CD4-positive, alpha-beta memory T cell (primary cell): Measurements from ENCODE around the gene MRPS9. TPM values are rescaled to one million over a fixed set of nuclear protein-coding genes. Genes with fewer than 3 reads are reported as not detected.

Experiments used
- CTCF ChIA-PET: fragments of 350-600 bp; sonication (Branson Sonifier 250); formaldehyde crosslinking; loops from one replicate; lab custom pipeline; 2021; ENCODE audit warnings: inconsistent platforms; ENCODE audit not compliant: partially characterized antibody; lab: Charles Lee
- POLR2A ChIA-PET: fragments of 350-600 bp; sonication (Branson Sonifier 250); formaldehyde crosslinking; loops from one replicate; lab custom pipeline; 2021; ENCODE audit not compliant: partially characterized antibody; lab: Charles Lee
- DNase-seq, 5 donors: peaks; one replicate each; pipeline versions ENCODE4 v3.0.0 to v3.0.0-alpha.2; 2020 to 2022; ENCODE audit warnings: mixed read lengths in 1 of 5
- H3K27ac ChIP-seq: one replicate; pipeline ENCODE4 v1.7.0; 2013; ENCODE audit warnings: low read depth, low read length
- H3K27me3 ChIP-seq: 2 replicates; pipeline ENCODE4 v1.7.0; 2013; ENCODE audit warnings: mild to moderate bottlenecking, low read length, moderate library complexity; ENCODE audit not compliant: insufficient read depth
- H3K36me3 ChIP-seq: 2 replicates; pipeline ENCODE4 v1.7.0; 2013; ENCODE audit warnings: mild to moderate bottlenecking, low read length, moderate library complexity; ENCODE audit not compliant: insufficient read depth
- H3K4me1 ChIP-seq: 2 replicates; pipeline ENCODE4 v1.7.0; 2013; ENCODE audit warnings: mild to moderate bottlenecking, low read length, moderate library complexity; ENCODE audit not compliant: insufficient read depth
- H3K4me3 ChIP-seq, 2 donors: one replicate each; pipeline ENCODE4 v1.7.0; 2013; ENCODE audit warnings: low read length in 2 of 2, mild to moderate bottlenecking in 1 of 2
- H3K9me3 ChIP-seq, 2 donors: one replicate each; pipeline ENCODE4 v1.7.0; 2013; ENCODE audit warnings: low read length in 2 of 2, control low read depth in 1 of 2; ENCODE audit not compliant: control insufficient read depth in 1 of 2
- H3K27ac Mint-ChIP-seq, 7 donors: one replicate each; pipeline ENCODE4 v1.8.0; 2020 to 2021; ENCODE audit warnings: mixed read lengths in 7 of 7, mild to moderate bottlenecking in 6 of 7, inconsistent platforms in 3 of 7, moderate library complexity in 3 of 7
- H3K27me3 Mint-ChIP-seq, 2 donors: one replicate each; pipeline ENCODE4 v1.8.0; 2020 to 2021; ENCODE audit warnings: mixed read lengths in 2 of 2
- H3K36me3 Mint-ChIP-seq, 2 donors: one replicate each; pipeline ENCODE4 v1.8.0; 2020 to 2021; ENCODE audit warnings: mixed read lengths in 2 of 2, inconsistent platforms in 1 of 2, mild to moderate bottlenecking in 1 of 2
- H3K4me1 Mint-ChIP-seq, 4 donors: one replicate each; pipeline ENCODE4 v1.8.0; 2020 to 2021; ENCODE audit warnings: mixed read lengths in 4 of 4, mild to moderate bottlenecking in 1 of 4
- H3K4me3 Mint-ChIP-seq, 8 donors: one replicate each; pipeline ENCODE4 v1.8.0; 2020 to 2021; ENCODE audit warnings: mixed read lengths in 8 of 8, mild to moderate bottlenecking in 7 of 8, moderate library complexity in 6 of 8, inconsistent platforms in 3 of 8
- H3K9me3 Mint-ChIP-seq, 8 donors: one replicate each; pipeline ENCODE4 v1.8.0; 2020 to 2021; ENCODE audit warnings: mixed read lengths in 8 of 8, mild to moderate bottlenecking in 5 of 8, inconsistent platforms in 3 of 8, moderate library complexity in 1 of 8
- intact Hi-C: fragments of 100-400 bp; cut with micrococcal nuclease; formaldehyde crosslinking; loops from one replicate; pipeline ENCODE4 v1.15.1; 2023
- polyA plus RNA-seq, 2 donors: library from polyadenylated mRNA; unstranded; fragments of 300-500 nt; fragmentation: Illumina TruSeq; gene quantifications; one replicate each; pipeline ENCODE4 v1.2.3, GENCODE V29; 2021
- total RNA-seq, 2 experiments: library from RNA; stranded (reverse); gene quantifications; one replicate each; pipeline ENCODE4 v1.2.3, GENCODE V29; 2021

Gene MRPS9
- total and polyA plus RNA-seq, 4 experiments from 2014 or later, result 20.1 to 31.0 (median 21.4) TPM

GRCh38 chr2:105076121-105076520 lies 38.3 kb downstream of the MRPS9 start:
- H3K4me1 Mint-ChIP-seq, result no peaks in the 10 kb centered on the region
- Histone ChIP-seq H3K27ac (no peak overlapping the region), H3K27me3 (no peaks in the 10 kb centered on the region), H3K4me1 (no peaks in the 10 kb centered on the region), H3K36me3 (no peaks in the 10 kb centered on the region), H3K4me3 (no peak overlapping the region), H3K9me3 (no peaks in the 10 kb centered on the region)
- no peak for DNase-seq
- CTCF ChIA-PET, result no interaction called here
- POLR2A ChIA-PET, result no interaction called here
- peaks cover 38 to 40% of the 10 kb centered on the region in 2 donors for H3K36me3 Mint-ChIP-seq
- no peak overlapping the region for H3K27ac Mint-ChIP-seq
- intact Hi-C loops, result no loop called here
- H3K27me3 Mint-ChIP-seq, result no peaks in the 10 kb centered on the region
- H3K4me3 Mint-ChIP-seq, result no peak overlapping the region
- no peaks in the 10 kb centered on the region for H3K9me3 Mint-ChIP-seq

GRCh38 chr2:105078906-105079495 lies 41.1 kb downstream of the MRPS9 start:
- peaks cover 8% of the 10 kb centered on the region for H3K36me3 ChIP-seq
- no peak for DNase-seq
- no peaks in the 10 kb centered on the region for H3K27me3 Mint-ChIP-seq
- H3K27ac ChIP-seq, result no peak overlapping the region
- CTCF ChIA-PET, result no interaction called here
- peaks cover 0 to 2% (median 0%) of the 10 kb centered on the region in 4 donors for H3K4me1 Mint-ChIP-seq
- H3K4me1 ChIP-seq, result no peaks in the 10 kb centered on the region
- peak overlapping the region in 1 of 7 donors; percentile 48 for H3K27ac Mint-ChIP-seq
- peaks cover 41 to 47% of the 10 kb centered on the region in 2 donors for H3K36me3 Mint-ChIP-seq
- intact Hi-C loops, result no loop called here
- no peaks in the 10 kb centered on the region for H3K9me3 Mint-ChIP-seq
- POLR2A ChIA-PET, result no interaction called here
- H3K9me3 ChIP-seq, result no peaks in the 10 kb centered on the region
- H3K4me3 ChIP-seq, result no peak overlapping the region
- no peaks in the 10 kb centered on the region for H3K27me3 ChIP-seq
- H3K4me3 Mint-ChIP-seq, result no peak overlapping the region

- CTCF ChIA-PET, result no interaction called here
- no peaks in the 10 kb centered on the region for H3K9me3 ChIP-seq
- no peak overlapping the region for H3K27ac Mint-ChIP-seq
- DNase-seq, result no peak
- no peak overlapping the region for H3K27ac ChIP-seq
- peaks cover 0 to 2% (median 0%) of the 10 kb centered on the region in 4 donors for H3K4me1 Mint-ChIP-seq
- H3K4me1 ChIP-seq, result no peaks in the 10 kb centered on the region
- H3K4me3 Mint-ChIP-seq, result no peak overlapping the region
- POLR2A ChIA-PET, result no interaction called here
- no peaks in the 10 kb centered on the region for H3K27me3 Mint-ChIP-seq
- H3K4me3 ChIP-seq, result no peak overlapping the region
- peaks cover 32 to 40% of the 10 kb centered on the region in 2 donors for H3K36me3 Mint-ChIP-seq
- peaks cover 8% of the 10 kb centered on the region for H3K36me3 ChIP-seq
- no peaks in the 10 kb centered on the region for H3K27me3 ChIP-seq
- H3K9me3 Mint-ChIP-seq, result no peaks in the 10 kb centered on the region
- intact Hi-C loops, result no loop called here
These were observed 42.6 kb downstream of the MRPS9 start for GRCh38 chr2:105080461-105080860.

GRCh38 chr2:105081006-105081601 lies 43.2 kb downstream of the MRPS9 start:
- Histone ChIP-seq H3K4me3 (no peak overlapping the region), H3K27me3 (no peaks in the 10 kb centered on the region), H3K4me1 (no peaks in the 10 kb centered on the region), H3K27ac (no peak overlapping the region), H3K9me3 (no peaks in the 10 kb centered on the region), H3K36me3 (peaks cover 8% of the 10 kb centered on the region)
- Mint-ChIP-seq H3K9me3 (no peaks in the 10 kb centered on the region), H3K27me3 (no peaks in the 10 kb centered on the region), H3K36me3 (peaks cover 32 to 36% of the 10 kb centered on the region in 2 donors), H3K4me1 (peaks cover 0 to 2% (median 0%) of the 10 kb centered on the region in 4 donors), H3K4me3 (no peak overlapping the region), H3K27ac (no peak overlapping the region)
- CTCF ChIA-PET, result no interaction called here
- DNase-seq, result no peak
- intact Hi-C loops, result no loop called here
- POLR2A ChIA-PET, result no interaction called here

- intact Hi-C loops, result no loop called here
- no peak overlapping the region for H3K4me3 Mint-ChIP-seq
- POLR2A ChIA-PET, result no interaction called here
- no peaks in the 10 kb centered on the region for H3K27me3 Mint-ChIP-seq
- H3K36me3 ChIP-seq, result peaks cover 8% of the 10 kb centered on the region
- H3K27ac ChIP-seq, result no peak overlapping the region
- peaks cover 29 to 31% of the 10 kb centered on the region in 2 donors for H3K36me3 Mint-ChIP-seq
- CTCF ChIA-PET, result no interaction called here
- no peaks in the 10 kb centered on the region for H3K9me3 ChIP-seq
- H3K4me1 Mint-ChIP-seq, result peaks cover 0 to 8% (median 2%) of the 10 kb centered on the region in 4 donors
- no peaks in the 10 kb centered on the region for H3K27me3 ChIP-seq
- H3K4me3 ChIP-seq, result no peak overlapping the region
- no peak for DNase-seq
- no peaks in the 10 kb centered on the region for H3K9me3 Mint-ChIP-seq
- peak overlapping the region in 1 of 7 donors; percentile 47 for H3K27ac Mint-ChIP-seq
- H3K4me1 ChIP-seq, result no peaks in the 10 kb centered on the region
These were observed 44.2 kb downstream of the MRPS9 start for GRCh38 chr2:105082107-105082506.

- CTCF ChIA-PET, result no interaction called here
- H3K27ac Mint-ChIP-seq, result no peak overlapping the region
These were observed 47.7 kb downstream of the MRPS9 start for GRCh38 chr2:105085525-105085924.

GRCh38 chr2:105087273-105087672 lies 49.4 kb downstream of the MRPS9 start:
- DNase-seq, result no peak
- no peaks in the 10 kb centered on the region for H3K27me3 Mint-ChIP-seq
- Histone ChIP-seq H3K36me3 (peaks cover 2% of the 10 kb centered on the region), H3K4me1 (no peaks in the 10 kb centered on the region), H3K9me3 (no peaks in the 10 kb centered on the region), H3K4me3 (no peak overlapping the region), H3K27ac (no peak overlapping the region), H3K27me3 (no peaks in the 10 kb centered on the region)
- no peak overlapping the region for H3K27ac Mint-ChIP-seq
- ChIA-PET CTCF (no interaction called here), POLR2A (no interaction called here)
- no peaks in the 10 kb centered on the region for H3K9me3 Mint-ChIP-seq
- intact Hi-C loops, result no loop called here
- H3K36me3 Mint-ChIP-seq, result peaks cover 18 to 20% of the 10 kb centered on the region in 2 donors
- peaks cover 0 to 14% (median 9%) of the 10 kb centered on the region in 4 donors for H3K4me1 Mint-ChIP-seq
- no peak overlapping the region for H3K4me3 Mint-ChIP-seq

More at GRCh38 chr2:105085525-105085924, 47.7 kb downstream of the MRPS9 start:
- POLR2A ChIA-PET, result no interaction called here
- peaks cover 8% of the 10 kb centered on the region for H3K36me3 ChIP-seq
- H3K9me3 Mint-ChIP-seq, result no peaks in the 10 kb centered on the region
- intact Hi-C loops, result no loop called here
- no peak overlapping the region for H3K27ac ChIP-seq
- H3K27me3 ChIP-seq, result no peaks in the 10 kb centered on the region
- H3K4me3 ChIP-seq, result no peak overlapping the region
- no peaks in the 10 kb centered on the region for H3K4me1 ChIP-seq
- peaks cover 22 to 26% of the 10 kb centered on the region in 2 donors for H3K36me3 Mint-ChIP-seq
- H3K27me3 Mint-ChIP-seq, result no peaks in the 10 kb centered on the region
- peaks cover 0 to 14% (median 9%) of the 10 kb centered on the region in 4 donors for H3K4me1 Mint-ChIP-seq
- H3K4me3 Mint-ChIP-seq, result no peak overlapping the region
- no peaks in the 10 kb centered on the region for H3K9me3 ChIP-seq
- DNase-seq, result no peak
